ENCODE results near the gene CELF6. TPM values are rescaled to one million over a fixed set of nuclear protein-coding genes. Genes with fewer than 3 reads are reported as not detected.

CELF6 gene
- total and polyA plus RNA-seq, 4 donors = 0.10 to 0.92 (median 0.44) TPM

DNA sequence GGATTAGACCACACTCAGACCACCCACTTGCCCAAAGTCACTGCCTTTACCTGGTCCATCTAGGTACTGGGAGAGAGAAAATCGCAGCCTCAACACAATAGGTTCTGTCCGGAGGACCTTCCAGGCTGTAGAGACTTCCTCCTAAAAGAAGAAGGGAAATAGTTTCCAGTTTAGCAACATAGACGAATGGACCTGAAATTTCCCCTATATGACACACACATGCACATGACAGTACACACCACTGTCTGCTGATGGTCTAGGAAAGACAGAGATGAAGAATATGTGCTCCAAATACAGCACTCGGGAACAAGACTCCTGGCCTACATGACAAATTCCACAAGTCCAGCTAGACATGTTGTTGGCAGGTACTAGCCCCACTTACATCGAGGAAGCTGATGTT, 54.9 kb downstream of the CELF6 start:
- Histone ChIP-seq H3K4me1 (ENCODE audit: control insufficient read depth in 4 of 4, insufficient read depth in 4 of 4, low read length in 3 of 4) (no peaks in the 10 kb centered on the region), H3K4me3 (ENCODE audit: low read depth in 1 of 3, low read length in 3 of 3) (no peak overlapping the region), H3K27ac (ENCODE audit: low read depth in 1 of 2, low read length in 2 of 2) (no peak overlapping the region), H3K36me3 (ENCODE audit: control insufficient read depth in 4 of 4, insufficient read depth in 3 of 4, low read depth in 1 of 4, low read length in 3 of 4) (peaks cover 9 to 65% (median 51%) of the 10 kb centered on the region in 4 donors), H3K9ac (ENCODE audit: low read depth in 1 of 2, low read length in 2 of 2) (no peak overlapping the region), H3K27me3 (ENCODE audit: control insufficient read depth in 4 of 4, insufficient read depth in 4 of 4, low read length in 3 of 4) (no peaks in the 10 kb centered on the region), H3K9me3 (ENCODE audit: control insufficient read depth in 4 of 4, low read length in 3 of 4) (no peaks in the 10 kb centered on the region)
- no peak for DNase-seq (ENCODE audit: low spot score)
- 93% methylated on average over 5 of the region's 5 CpGs for WGBS
- TF ChIP-seq FOXA1 (IDR thresholded peaks at IDR 0.05) (no peak), EGR1 (IDR thresholded peaks at IDR 0.05; ENCODE audit: low read depth in 2 of 2) (no peak), RAD21 (IDR thresholded peaks at IDR 0.05) (no peak), HNF4G (IDR thresholded peaks at IDR 0.05) (no peak), SP1 (IDR thresholded peaks at IDR 0.05) (no peak), RXRA (IDR thresholded peaks at IDR 0.05) (no peak), FOXA2 (IDR thresholded peaks at IDR 0.05) (no peak), CTCF (IDR thresholded peaks at IDR 0.05; ENCODE audit: low read depth, low read length, missing input control) (no peak), YY1 (IDR thresholded peaks at IDR 0.05) (no peak), REST (IDR thresholded peaks at IDR 0.05) (no peak)

GRCh38 chr15:72252663-72253299, 67.2 kb downstream of the CELF6 start:
- no peak overlapping the region for H3K4me3 ChIP-seq (ENCODE audit: low read depth in 1 of 3, low read length in 3 of 3)
- 95% methylated on average over 10 of the region's 10 CpGs for WGBS
- H3K9me3 ChIP-seq (ENCODE audit: control insufficient read depth in 4 of 4, low read length in 3 of 4) = no peaks in the 10 kb centered on the region
- H3K4me1 ChIP-seq (ENCODE audit: control insufficient read depth in 4 of 4, insufficient read depth in 4 of 4, low read length in 3 of 4) = no peaks in the 10 kb centered on the region
- H3K27ac ChIP-seq (ENCODE audit: low read depth in 1 of 2, low read length in 2 of 2) = no peak overlapping the region
- H3K36me3 ChIP-seq (ENCODE audit: control insufficient read depth in 4 of 4, insufficient read depth in 3 of 4, low read depth in 1 of 4, low read length in 3 of 4) = peaks cover 3 to 78% (median 40%) of the 10 kb centered on the region in 4 donors
- no peak overlapping the region for H3K9ac ChIP-seq (ENCODE audit: low read depth in 1 of 2, low read length in 2 of 2)
- H3K27me3 ChIP-seq (ENCODE audit: control insufficient read depth in 4 of 4, insufficient read depth in 4 of 4, low read length in 3 of 4) = no peaks in the 10 kb centered on the region
- DNase-seq (ENCODE audit: low spot score) = no peak
- no peak for TF ChIP-seq FOXA1 (IDR thresholded peaks at IDR 0.05)
- no peak for TF ChIP-seq RAD21 (IDR thresholded peaks at IDR 0.05)
- no peak for TF ChIP-seq EGR1 (IDR thresholded peaks at IDR 0.05; ENCODE audit: low read depth in 2 of 2)

GRCh38 chr15:72249142-72249810, 70.7 kb downstream of the CELF6 start:
- Histone ChIP-seq H3K27me3 (ENCODE audit: control insufficient read depth in 4 of 4, insufficient read depth in 4 of 4, low read length in 3 of 4) (no peaks in the 10 kb centered on the region), H3K36me3 (ENCODE audit: control insufficient read depth in 4 of 4, insufficient read depth in 3 of 4, low read depth in 1 of 4, low read length in 3 of 4) (peaks cover 3 to 54% (median 30%) of the 10 kb centered on the region in 4 donors), H3K9me3 (ENCODE audit: control insufficient read depth in 4 of 4, low read length in 3 of 4) (no peaks in the 10 kb centered on the region), H3K4me3 (ENCODE audit: low read depth in 1 of 3, low read length in 3 of 3) (no peak overlapping the region), H3K27ac (ENCODE audit: low read depth in 1 of 2, low read length in 2 of 2) (no peak overlapping the region), H3K9ac (ENCODE audit: low read depth in 1 of 2, low read length in 2 of 2) (no peak overlapping the region), H3K4me1 (ENCODE audit: control insufficient read depth in 4 of 4, insufficient read depth in 4 of 4, low read length in 3 of 4) (no peaks in the 10 kb centered on the region)
- DNase-seq (ENCODE audit: low spot score) = no peak
- TF ChIP-seq HNF4G (IDR thresholded peaks at IDR 0.05) = no peak
- TF ChIP-seq, protein P1, sequence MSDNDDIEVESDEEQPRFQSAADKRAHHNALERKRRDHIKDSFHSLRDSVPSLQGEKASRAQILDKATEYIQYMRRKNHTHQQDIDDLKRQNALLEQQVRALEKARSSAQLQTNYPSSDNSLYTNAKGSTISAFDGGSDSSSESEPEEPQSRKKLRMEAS (IDR thresholded peaks at IDR 0.05) = no peak
- TF ChIP-seq NR2F2 (IDR thresholded peaks at IDR 0.05) = no peak
- TF ChIP-seq, protein P2, sequence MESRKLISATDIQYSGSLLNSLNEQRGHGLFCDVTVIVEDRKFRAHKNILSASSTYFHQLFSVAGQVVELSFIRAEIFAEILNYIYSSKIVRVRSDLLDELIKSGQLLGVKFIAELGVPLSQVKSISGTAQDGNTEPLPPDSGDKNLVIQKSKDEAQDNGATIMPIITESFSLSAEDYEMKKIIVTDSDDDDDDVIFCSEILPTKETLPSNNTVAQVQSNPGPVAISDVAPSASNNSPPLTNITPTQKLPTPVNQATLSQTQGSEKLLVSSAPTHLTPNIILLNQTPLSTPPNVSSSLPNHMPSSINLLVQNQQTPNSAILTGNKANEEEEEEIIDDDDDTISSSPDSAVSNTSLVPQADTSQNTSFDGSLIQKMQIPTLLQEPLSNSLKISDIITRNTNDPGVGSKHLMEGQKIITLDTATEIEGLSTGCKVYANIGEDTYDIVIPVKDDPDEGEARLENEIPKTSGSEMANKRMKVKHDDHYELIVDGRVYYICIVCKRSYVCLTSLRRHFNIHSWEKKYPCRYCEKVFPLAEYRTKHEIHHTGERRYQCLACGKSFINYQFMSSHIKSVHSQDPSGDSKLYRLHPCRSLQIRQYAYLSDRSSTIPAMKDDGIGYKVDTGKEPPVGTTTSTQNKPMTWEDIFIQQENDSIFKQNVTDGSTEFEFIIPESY (IDR thresholded peaks at IDR 0.05) = no peak
- TF ChIP-seq EGR1 (IDR thresholded peaks at IDR 0.05; ENCODE audit: low read depth in 2 of 2) = no peak
- no peak for TF ChIP-seq FOXA1 (IDR thresholded peaks at IDR 0.05)
- TF ChIP-seq FOXA2 (IDR thresholded peaks at IDR 0.05) = no peak
- TF ChIP-seq HNF4A (conservative IDR thresholded peaks at IDR 0.05) = no peak
- no peak for TF ChIP-seq SP1 (IDR thresholded peaks at IDR 0.05)
- TF ChIP-seq CTCF (IDR thresholded peaks at IDR 0.05; ENCODE audit: low read depth, low read length, missing input control) = no peak
- 84% methylated on average over 3 of the region's 3 CpGs for WGBS
